Measurements from ENCODE around the gene TRIO.

DNA sequence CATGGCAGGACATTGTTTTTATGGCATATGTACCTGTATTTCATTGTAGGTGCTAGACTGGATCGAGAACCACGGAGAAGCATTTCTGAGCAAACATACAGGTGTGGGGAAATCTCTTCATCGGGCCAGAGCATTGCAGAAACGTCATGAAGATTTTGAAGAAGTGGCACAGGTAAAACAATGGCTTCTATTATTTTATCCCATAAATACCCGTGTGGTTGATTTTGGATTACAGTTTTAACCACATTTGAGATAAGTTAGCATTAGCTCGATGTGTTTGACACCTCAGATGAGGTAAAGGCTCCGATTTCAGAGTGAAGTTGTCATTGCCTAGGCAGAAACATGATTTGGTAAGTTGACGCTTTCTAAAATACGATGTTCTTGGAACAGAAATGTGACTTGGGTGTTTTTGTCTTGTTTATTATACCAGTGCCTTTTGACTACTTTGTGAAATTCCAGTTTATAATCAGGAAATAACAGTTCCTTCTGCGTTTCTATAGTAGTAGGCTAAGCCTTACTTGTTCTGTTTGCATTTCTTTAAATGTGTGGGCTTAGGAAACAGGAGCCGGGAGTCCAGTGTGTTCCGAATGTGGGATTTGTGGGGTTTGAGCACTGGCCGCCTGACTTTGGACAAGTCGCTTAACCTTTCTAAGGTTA, 187.7 kb downstream of the TRIO start:
- TF ChIP-seq, protein P1, sequence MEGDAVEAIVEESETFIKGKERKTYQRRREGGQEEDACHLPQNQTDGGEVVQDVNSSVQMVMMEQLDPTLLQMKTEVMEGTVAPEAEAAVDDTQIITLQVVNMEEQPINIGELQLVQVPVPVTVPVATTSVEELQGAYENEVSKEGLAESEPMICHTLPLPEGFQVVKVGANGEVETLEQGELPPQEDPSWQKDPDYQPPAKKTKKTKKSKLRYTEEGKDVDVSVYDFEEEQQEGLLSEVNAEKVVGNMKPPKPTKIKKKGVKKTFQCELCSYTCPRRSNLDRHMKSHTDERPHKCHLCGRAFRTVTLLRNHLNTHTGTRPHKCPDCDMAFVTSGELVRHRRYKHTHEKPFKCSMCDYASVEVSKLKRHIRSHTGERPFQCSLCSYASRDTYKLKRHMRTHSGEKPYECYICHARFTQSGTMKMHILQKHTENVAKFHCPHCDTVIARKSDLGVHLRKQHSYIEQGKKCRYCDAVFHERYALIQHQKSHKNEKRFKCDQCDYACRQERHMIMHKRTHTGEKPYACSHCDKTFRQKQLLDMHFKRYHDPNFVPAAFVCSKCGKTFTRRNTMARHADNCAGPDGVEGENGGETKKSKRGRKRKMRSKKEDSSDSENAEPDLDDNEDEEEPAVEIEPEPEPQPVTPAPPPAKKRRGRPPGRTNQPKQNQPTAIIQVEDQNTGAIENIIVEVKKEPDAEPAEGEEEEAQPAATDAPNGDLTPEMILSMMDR (IDR thresholded peaks at IDR 0.05) = no peak
- no peak for TF ChIP-seq POLR2A (IDR thresholded peaks at IDR 0.05)
